ENCODE data around the gene ATP1A1.

The ATP1A1 gene

DNA sequence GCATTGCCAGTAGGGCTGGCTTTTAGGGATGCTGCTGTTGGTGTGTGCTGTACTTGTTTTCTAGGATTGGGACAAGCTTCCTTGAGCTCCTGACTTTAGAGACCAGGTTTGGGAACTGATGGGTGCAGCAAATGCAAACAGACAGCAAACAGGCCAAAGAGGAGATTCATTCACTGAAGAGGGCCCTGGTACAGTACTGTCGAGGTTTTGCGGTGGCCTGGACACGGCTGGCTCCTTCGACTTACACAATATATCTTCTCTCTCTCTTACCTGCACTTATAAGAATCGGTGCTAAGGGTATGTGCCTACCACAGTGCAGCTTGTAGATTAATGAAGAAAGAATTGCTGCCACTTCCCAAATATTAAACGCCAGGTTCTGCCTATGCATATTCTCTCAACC lies 44.6 kb downstream of the ATP1A1 start:
- TF ChIP-seq, protein P1, sequence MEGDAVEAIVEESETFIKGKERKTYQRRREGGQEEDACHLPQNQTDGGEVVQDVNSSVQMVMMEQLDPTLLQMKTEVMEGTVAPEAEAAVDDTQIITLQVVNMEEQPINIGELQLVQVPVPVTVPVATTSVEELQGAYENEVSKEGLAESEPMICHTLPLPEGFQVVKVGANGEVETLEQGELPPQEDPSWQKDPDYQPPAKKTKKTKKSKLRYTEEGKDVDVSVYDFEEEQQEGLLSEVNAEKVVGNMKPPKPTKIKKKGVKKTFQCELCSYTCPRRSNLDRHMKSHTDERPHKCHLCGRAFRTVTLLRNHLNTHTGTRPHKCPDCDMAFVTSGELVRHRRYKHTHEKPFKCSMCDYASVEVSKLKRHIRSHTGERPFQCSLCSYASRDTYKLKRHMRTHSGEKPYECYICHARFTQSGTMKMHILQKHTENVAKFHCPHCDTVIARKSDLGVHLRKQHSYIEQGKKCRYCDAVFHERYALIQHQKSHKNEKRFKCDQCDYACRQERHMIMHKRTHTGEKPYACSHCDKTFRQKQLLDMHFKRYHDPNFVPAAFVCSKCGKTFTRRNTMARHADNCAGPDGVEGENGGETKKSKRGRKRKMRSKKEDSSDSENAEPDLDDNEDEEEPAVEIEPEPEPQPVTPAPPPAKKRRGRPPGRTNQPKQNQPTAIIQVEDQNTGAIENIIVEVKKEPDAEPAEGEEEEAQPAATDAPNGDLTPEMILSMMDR (IDR thresholded peaks at IDR 0.05; ENCODE audit: poor library complexity, severe bottlenecking), result no peak
- Histone ChIP-seq H3K36me3 (ENCODE audit: low read depth) (no peaks in the 10 kb centered on the region), H3K4me3 (ENCODE audit: severe bottlenecking) (peak overlapping the region; percentile 73), H3K27ac (ENCODE audit: poor library complexity, severe bottlenecking) (peak overlapping the region; percentile 24), H3K9me3 (ENCODE audit: severe bottlenecking) (no peaks in the 10 kb centered on the region), H3K4me1 (ENCODE audit: insufficient read depth, poor library complexity, severe bottlenecking) (peaks cover 4% of the 10 kb centered on the region), H3K27me3 (ENCODE audit: insufficient read depth, poor library complexity, severe bottlenecking) (no peaks in the 10 kb centered on the region)
- DNase-seq (ENCODE audit: low spot score) (no peak), ATAC-seq (ENCODE audit: low read depth) (peak; percentile 9; the same call in 1 of the 3 replicates)

DNA sequence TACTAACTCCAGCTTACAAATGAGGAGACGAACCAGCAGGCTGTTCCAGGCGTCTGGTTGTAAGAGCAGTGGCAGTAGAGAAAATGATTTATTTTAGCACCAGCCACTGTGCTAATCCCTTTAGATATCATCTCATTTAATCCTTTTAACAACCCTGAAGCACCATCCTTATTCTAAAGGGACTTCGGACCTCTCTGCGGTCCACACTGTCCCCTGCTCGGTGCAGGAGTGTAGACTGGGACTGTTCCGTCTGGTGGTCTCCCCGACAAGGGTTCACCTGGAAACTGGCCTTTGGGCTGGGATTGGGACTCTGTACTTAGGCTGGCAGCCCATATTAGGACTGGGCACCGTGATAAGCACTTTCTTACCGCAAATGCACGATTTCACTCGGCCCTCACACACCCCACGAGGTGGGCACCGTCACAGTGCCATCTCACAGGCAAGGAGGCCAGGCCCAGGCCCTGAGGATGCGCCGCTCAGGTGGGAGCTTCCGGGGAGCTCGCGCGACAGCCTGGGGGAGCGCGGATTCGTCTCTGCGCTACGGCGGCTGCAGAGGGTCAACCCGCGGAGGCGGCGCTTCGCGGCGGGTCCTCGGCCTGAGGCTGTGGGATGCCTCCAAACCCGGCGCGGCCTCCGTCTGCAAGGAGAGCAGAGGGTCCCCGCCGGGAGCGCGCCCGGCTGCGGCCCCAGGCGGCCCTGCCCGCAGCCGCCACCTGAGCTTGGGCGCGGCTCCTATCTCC lies 45.2 kb downstream of the ATP1A1 start:
- Histone ChIP-seq H3K27me3 (ENCODE audit: insufficient read depth, poor library complexity, severe bottlenecking) (no peaks in the 10 kb centered on the region), H3K36me3 (ENCODE audit: low read depth) (no peaks in the 10 kb centered on the region), H3K9me3 (ENCODE audit: severe bottlenecking) (no peaks in the 10 kb centered on the region), H3K27ac (ENCODE audit: poor library complexity, severe bottlenecking) (peak overlapping the region; percentile 24), H3K4me1 (ENCODE audit: insufficient read depth, poor library complexity, severe bottlenecking) (peaks cover 4% of the 10 kb centered on the region), H3K4me3 (ENCODE audit: severe bottlenecking) (peak overlapping the region; percentile 73)
- TF ChIP-seq, protein P1 (IDR thresholded peaks at IDR 0.05; ENCODE audit: poor library complexity, severe bottlenecking), result no peak
- DNase-seq (ENCODE audit: low spot score) (peak; percentile 76), ATAC-seq (ENCODE audit: low read depth) (peak; percentile 86)

DNA sequence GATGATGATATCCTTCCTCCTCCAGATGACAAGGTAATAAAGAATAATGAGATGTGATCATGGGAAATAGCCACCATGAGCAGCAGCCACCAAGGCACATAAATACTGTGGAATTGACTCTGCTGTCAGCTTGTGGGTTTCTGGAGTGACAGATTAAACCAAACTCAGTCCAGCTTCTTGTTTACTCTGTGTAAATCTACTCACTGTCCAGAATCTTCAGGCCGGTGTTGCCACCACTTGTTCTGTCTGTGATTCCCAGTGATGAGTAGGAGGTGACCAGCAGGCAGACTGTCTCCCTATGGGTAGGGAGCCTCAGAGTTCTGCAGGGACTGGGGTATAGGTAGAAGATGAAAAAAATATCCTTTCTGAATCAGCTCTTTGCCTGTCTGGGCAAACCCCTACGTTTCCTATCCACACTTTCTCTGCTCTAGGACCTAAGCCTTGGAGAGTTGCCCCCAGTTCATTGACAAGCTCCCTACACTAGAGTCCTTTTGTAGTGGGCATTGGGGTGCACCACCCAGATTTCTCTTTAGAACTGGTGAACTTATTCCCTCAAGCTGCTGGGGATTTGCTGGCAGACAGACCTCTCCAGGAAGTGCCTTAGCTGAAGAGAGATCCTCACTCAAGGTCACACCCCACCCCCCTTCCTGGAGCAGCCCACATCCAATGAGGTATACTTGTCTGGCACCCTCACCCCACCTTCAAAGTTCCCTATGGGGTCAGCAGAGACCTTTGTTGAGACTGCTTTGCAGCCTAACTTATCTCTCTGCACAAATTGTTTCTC lies 47.6 kb downstream of the ATP1A1 start:
- Histone ChIP-seq H3K4me3 (ENCODE audit: severe bottlenecking) (no peak overlapping the region), H3K27me3 (ENCODE audit: insufficient read depth, poor library complexity, severe bottlenecking) (no peaks in the 10 kb centered on the region), H3K27ac (ENCODE audit: poor library complexity, severe bottlenecking) (no peak overlapping the region), H3K4me1 (ENCODE audit: insufficient read depth, poor library complexity, severe bottlenecking) (peaks cover 4% of the 10 kb centered on the region), H3K9me3 (ENCODE audit: severe bottlenecking) (no peaks in the 10 kb centered on the region), H3K36me3 (ENCODE audit: low read depth) (no peaks in the 10 kb centered on the region)
- TF ChIP-seq, protein P1 (IDR thresholded peaks at IDR 0.05; ENCODE audit: poor library complexity, severe bottlenecking), result no peak
- no peak for DNase-seq (ENCODE audit: low spot score)
- ATAC-seq (ENCODE audit: low read depth), result no peak

DNA sequence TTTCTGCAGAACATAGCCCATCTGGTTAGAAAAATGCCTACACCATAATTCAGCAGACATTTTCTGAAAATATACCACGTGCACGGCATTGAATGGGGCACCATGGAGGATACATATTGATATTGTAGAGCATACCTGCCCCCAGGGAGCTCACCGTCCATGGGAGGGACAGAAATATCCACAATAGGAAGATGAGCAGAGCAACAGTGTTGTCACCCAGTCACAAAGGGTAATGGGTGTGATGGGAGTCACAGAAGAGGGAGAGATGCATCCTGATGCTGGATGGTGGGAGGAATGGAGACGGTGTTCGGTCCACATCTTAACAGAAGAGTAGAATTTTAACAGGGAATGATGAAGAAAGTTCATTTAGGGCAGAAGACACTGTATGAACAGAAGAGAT lies 51.4 kb downstream of the ATP1A1 start:
- H3K27me3 ChIP-seq (ENCODE audit: insufficient read depth, poor library complexity, severe bottlenecking), result no peaks in the 10 kb centered on the region
- H3K36me3 ChIP-seq (ENCODE audit: low read depth), result no peaks in the 10 kb centered on the region
- DNase-seq (ENCODE audit: low spot score), result no peak
- H3K9me3 ChIP-seq (ENCODE audit: severe bottlenecking), result no peaks in the 10 kb centered on the region
- ATAC-seq (ENCODE audit: low read depth), result no peak
- no peak overlapping the region for H3K27ac ChIP-seq (ENCODE audit: poor library complexity, severe bottlenecking)
- no peak overlapping the region for H3K4me3 ChIP-seq (ENCODE audit: severe bottlenecking)
- H3K4me1 ChIP-seq (ENCODE audit: insufficient read depth, poor library complexity, severe bottlenecking), result no peaks in the 10 kb centered on the region
- TF ChIP-seq, protein P1 (IDR thresholded peaks at IDR 0.05; ENCODE audit: poor library complexity, severe bottlenecking), result no peak

Measured in RWPE2 (cell line).